D341Med (cell line): ENCODE results near the gene TUB.

Source experiments
- DNase-seq: peaks from one replicate; pipeline ENCODE4 v3.0.0; 2012; ENCODE audit warnings: low spot score

TUB gene

DNA sequence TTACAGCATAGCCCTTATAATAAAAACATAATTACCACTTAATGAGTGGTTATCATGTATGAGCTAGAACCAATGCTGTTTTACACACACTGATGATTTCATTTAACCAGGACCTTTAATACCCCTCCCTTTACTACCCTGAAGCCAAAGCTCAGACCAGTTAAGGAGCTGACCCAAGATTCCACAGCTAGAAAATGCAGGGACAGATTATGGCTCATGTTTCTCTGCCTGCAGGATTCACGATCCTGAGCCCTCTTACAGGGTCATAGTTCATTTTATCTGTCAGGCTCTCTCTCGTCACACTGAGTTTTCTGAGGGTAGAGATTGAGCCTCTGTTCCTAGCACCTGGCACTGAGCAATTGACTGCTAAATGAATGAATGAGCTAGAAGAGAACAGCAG, 27.4 kb downstream of the TUB start:
- no peak for DNase-seq

DNA sequence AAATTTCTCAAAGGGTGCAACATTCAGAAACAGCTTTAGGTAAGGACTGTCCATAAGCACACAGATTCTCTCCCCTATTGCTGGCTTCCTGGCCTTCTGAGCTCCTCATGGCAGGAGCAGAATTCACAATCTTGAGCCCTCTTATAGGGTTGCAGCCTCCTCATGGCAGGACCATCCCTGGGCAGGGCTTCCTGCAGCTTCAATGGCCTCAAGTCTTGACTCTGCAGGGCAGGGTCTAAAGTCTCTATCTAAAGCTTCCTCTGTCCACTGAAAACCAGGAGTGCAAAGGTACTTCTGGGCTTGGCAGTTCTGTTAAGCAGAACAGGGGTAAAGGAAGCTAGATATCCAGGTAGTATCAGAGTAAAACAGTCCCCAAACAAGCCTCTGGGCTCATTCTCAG, 28.7 kb downstream of the TUB start:
- DNase-seq, result no peak

- no peak for DNase-seq
Observed at GRCh38 chr11:8110396-8110795, 29.4 kb downstream of the TUB start.

DNA sequence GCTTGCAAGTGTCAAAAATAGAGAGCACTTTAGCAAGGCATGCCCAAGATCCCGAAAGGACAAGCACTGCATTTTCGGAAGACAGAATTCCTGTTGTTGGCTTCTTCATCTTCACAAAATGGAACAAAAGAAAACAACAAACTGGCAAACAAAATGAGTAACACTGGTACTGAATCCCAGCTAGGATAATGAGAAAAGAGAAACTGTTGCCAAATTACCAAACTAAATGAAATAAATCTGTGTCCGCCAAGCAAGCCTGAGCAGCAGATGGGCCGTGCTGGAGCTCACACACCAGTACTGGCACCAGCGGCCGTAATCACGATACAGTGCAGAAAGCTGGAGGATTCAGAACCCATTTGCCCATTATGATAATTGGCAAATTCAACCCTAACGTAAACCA, 30.6 kb downstream of the TUB start:
- DNase-seq, result no peak

GRCh38 chr11:8122173-8122764, 41.3 kb downstream of the TUB start:
- no peak for DNase-seq

DNA sequence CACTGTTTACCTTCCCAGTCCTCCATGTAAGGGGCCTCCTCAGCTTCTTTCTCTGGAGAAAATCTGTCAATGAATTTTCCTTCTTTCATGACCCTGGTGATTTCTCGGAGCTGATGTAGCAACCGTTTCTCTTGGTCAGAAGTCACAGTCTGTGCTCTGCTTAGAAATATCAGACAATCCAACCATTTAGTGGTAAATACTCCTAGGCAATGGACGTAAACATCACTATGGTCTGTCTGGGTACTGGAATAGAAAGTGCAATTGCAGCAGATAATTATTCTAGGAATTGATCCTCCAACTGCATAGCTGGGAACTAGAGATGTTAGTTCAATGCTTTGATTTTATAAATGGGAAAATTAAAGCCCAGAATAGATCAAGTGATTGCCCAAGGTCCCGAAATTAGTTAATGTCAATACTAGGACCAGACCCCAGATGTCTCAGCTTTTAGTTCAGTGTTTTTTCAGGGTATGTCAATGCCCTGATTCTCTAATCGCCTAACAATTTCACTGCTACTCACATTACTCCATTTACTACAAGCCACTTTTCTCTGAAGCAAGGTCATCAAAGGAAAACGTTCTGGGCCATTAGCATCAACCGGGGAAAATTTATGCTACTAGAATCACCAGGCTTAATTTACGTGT, 45.8 kb downstream of the TUB start:
- DNase-seq, result no peak

GRCh38 chr11:8127447-8127846, 46.4 kb downstream of the TUB start:
- no peak for DNase-seq

DNA sequence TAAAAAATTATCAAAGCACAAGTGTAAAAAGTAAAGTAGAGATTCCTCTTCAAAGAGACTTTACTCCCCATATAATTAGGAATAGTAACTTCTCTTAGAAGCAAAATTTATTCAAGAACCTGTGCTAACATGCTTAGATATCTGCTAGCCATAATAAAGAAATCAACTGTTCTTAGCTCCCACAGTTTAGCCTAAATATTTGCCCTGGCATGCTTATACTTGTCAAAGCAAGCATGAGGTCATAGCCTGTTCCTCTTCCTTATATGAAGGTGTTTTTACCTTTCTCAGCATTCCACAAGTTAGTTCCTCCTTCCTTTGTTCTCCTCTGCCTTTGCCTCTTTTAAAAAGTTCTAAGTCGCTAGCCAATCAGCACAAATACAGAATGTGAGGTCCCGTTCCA, 57.5 kb downstream of the TUB start:
- DNase-seq, result no peak

GRCh38 chr11:8149726-8150125, 68.7 kb downstream of the TUB start:
- no peak for DNase-seq
